Mucosa of stomach (tissue), 1 donor: Measurements from ENCODE around the gene KNSTRN.

Experiments
- H3K27me3 ChIP-seq: one replicate; pipeline ENCODE4 v1.7.0; 2013; ENCODE audit warnings: mild to moderate bottlenecking, low read length; ENCODE audit not compliant: control insufficient read depth, insufficient read depth
- H3K36me3 ChIP-seq: one replicate; pipeline ENCODE4 v1.7.0; 2013; ENCODE audit warnings: low read length; ENCODE audit not compliant: control insufficient read depth, insufficient read depth
- H3K4me1 ChIP-seq: one replicate; pipeline ENCODE4 v1.7.0; 2013; ENCODE audit warnings: mild to moderate bottlenecking, low read length; ENCODE audit not compliant: control insufficient read depth, insufficient read depth
- H3K4me3 ChIP-seq: one replicate; pipeline ENCODE4 v1.7.0; 2013; ENCODE audit warnings: low read length
- H3K9ac ChIP-seq: one replicate; pipeline ENCODE4 v1.7.0; 2013; ENCODE audit warnings: mild to moderate bottlenecking, low read length, moderate library complexity
- H3K9me3 ChIP-seq: one replicate; pipeline ENCODE4 v1.7.0; 2013; ENCODE audit warnings: mild to moderate bottlenecking, low read length, moderate library complexity; ENCODE audit not compliant: control insufficient read depth
- donor health status: Pancreatic carcinoma.

Gene KNSTRN

GRCh38 chr15:40416056-40416455 is 33.5 kb downstream of the KNSTRN start:
- H3K36me3 ChIP-seq = peaks cover 26% of the 10 kb centered on the region
- no peaks in the 10 kb centered on the region for H3K9me3 ChIP-seq
- peaks cover 25% of the 10 kb centered on the region for H3K4me1 ChIP-seq

DNA sequence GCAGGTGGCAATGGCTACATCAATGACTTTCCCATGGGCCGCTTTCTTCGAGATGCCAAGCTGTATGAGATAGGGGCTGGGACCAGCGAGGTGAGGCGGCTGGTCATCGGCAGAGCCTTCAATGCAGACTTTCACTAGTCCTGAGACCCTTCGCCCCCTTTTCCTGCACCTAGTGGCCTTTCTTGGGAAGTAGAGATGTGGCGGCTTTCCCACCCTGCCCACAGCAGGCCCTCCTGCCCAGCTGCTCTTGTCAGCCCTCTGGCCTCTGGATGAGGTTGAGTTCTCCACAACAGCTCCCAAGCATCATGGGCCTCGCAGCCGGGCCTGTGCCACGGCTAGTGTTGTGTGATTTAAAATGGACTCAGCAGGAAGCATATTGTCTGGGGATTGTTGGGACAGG is 35.6 kb downstream of the KNSTRN start:
- H3K36me3 ChIP-seq = peaks cover 15% of the 10 kb centered on the region
- no peak overlapping the region for H3K9ac ChIP-seq

More at GRCh38 chr15:40416056-40416455, 33.5 kb downstream of the KNSTRN start:
- Histone ChIP-seq H3K4me3 (no peak overlapping the region), H3K27me3 (no peaks in the 10 kb centered on the region), H3K9ac (no peak overlapping the region)

DNA sequence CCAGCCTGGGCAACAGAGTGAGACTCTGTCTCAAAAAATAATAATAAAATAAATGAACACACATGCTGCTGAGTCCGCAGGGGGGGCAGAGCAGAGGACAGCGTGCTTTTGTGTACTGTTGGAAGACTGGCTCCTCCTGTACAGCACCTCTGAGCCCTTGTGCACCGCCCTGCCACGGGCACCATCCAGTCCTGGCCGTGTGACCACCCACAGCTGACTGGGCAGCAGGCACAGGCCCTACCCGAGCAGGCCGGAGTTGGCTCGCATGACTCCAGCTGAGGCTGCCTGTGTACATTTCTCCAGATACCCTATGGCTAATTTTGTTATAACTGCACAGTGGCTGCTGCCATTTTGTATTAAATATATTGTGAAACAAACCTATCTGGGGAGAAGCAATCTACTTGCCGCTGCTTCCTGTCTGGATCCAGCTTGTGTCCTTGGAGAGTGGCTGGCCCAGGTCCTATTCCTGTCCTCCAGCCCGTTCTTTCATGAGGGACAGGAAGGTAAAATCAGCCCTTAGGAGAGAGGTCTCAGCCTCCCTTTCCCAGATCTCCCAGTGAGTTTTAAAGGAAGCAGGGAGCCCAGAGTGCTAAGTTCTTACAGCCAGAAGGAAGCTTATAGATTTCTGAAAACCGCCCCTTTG is 37.7 kb downstream of the KNSTRN start:
- Histone ChIP-seq H3K9ac (no peak overlapping the region), H3K4me3 (no peak overlapping the region), H3K9me3 (no peaks in the 10 kb centered on the region), H3K36me3 (peaks cover 11% of the 10 kb centered on the region), H3K4me1 (peaks cover 22% of the 10 kb centered on the region), H3K27me3 (no peaks in the 10 kb centered on the region)

More for the DNA sequence above, 35.6 kb downstream of the KNSTRN start:
- no peak overlapping the region for H3K4me3 ChIP-seq
- peaks cover 22% of the 10 kb centered on the region for H3K4me1 ChIP-seq
- no peaks in the 10 kb centered on the region for H3K27me3 ChIP-seq
- H3K9me3 ChIP-seq = no peaks in the 10 kb centered on the region

DNA sequence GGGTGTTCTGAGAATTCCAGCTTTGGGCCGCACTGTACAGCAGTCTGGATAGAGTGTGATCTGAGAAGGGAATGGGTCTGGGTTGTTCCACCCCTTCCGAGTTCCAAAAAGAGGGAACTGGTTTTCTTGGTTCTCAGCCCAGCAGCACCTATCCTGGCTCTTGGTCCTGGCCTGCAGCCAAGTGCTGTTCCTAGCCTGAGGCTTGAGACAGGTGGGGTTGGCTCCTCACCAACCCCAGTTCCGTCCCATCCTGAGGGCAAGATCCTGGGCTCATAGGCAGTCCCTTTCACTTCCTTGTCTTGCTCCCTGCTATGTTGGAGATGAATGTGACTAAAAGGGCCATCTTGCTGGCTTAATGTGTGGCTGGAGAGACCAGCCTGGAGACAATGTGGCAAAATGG is 38.3 kb downstream of the KNSTRN start:
- Histone ChIP-seq H3K9me3 (no peaks in the 10 kb centered on the region), H3K36me3 (peaks cover 5% of the 10 kb centered on the region), H3K9ac (no peak overlapping the region), H3K4me3 (no peak overlapping the region), H3K4me1 (peaks cover 22% of the 10 kb centered on the region), H3K27me3 (no peaks in the 10 kb centered on the region)

GRCh38 chr15:40421246-40422157 is 39.0 kb downstream of the KNSTRN start:
- H3K9me3 ChIP-seq = no peaks in the 10 kb centered on the region
- no peak overlapping the region for H3K9ac ChIP-seq
- H3K27me3 ChIP-seq = no peaks in the 10 kb centered on the region
- peaks cover 22% of the 10 kb centered on the region for H3K4me1 ChIP-seq
- no peak overlapping the region for H3K4me3 ChIP-seq
- no peaks in the 10 kb centered on the region for H3K36me3 ChIP-seq

- H3K4me1 ChIP-seq = peaks cover 22% of the 10 kb centered on the region
- H3K27me3 ChIP-seq = no peaks in the 10 kb centered on the region
- H3K9me3 ChIP-seq = no peaks in the 10 kb centered on the region
- H3K9ac ChIP-seq = no peak overlapping the region
- H3K36me3 ChIP-seq = no peaks in the 10 kb centered on the region
- no peak overlapping the region for H3K4me3 ChIP-seq
Observed at GRCh38 chr15:40424483-40425115, 42.1 kb downstream of the KNSTRN start.

DNA sequence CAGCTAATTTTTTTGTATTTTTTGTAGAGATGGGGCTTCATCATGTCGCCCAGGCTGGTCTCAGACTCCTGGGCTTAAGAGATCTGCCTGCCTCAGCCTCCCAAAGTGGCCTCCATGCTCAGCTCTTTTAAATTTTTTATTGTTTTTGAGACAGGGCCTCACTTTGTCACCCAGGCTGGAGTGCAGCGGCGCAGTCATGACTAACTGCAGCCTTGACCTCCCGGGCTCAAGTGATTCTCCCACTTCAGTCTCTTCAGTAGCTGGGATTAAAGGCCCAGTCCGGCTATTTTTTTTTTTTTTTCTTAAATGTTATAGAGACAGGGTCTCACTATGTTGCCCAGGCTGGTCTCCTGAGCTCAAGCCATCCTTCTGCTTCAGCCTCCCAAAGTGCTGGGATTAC is 43.2 kb downstream of the KNSTRN start:
- Histone ChIP-seq H3K9me3 (no peaks in the 10 kb centered on the region), H3K4me1 (peaks cover 20% of the 10 kb centered on the region), H3K36me3 (no peaks in the 10 kb centered on the region), H3K9ac (no peak overlapping the region), H3K4me3 (no peak overlapping the region), H3K27me3 (no peaks in the 10 kb centered on the region)

- H3K9me3 ChIP-seq = no peaks in the 10 kb centered on the region
- H3K9ac ChIP-seq = no peak overlapping the region
- no peaks in the 10 kb centered on the region for H3K27me3 ChIP-seq
- no peak overlapping the region for H3K4me3 ChIP-seq
- H3K4me1 ChIP-seq = peaks cover 5% of the 10 kb centered on the region
- H3K36me3 ChIP-seq = no peaks in the 10 kb centered on the region
Observed at GRCh38 chr15:40427188-40427587, 44.7 kb downstream of the KNSTRN start.

GRCh38 chr15:40428185-40428584 is 45.7 kb downstream of the KNSTRN start:
- H3K27me3 ChIP-seq = no peaks in the 10 kb centered on the region
- H3K4me1 ChIP-seq = peaks cover 5% of the 10 kb centered on the region
- no peak overlapping the region for H3K4me3 ChIP-seq
- no peaks in the 10 kb centered on the region for H3K36me3 ChIP-seq
- no peak overlapping the region for H3K9ac ChIP-seq
- no peaks in the 10 kb centered on the region for H3K9me3 ChIP-seq

GRCh38 chr15:40429068-40429710 is 46.7 kb downstream of the KNSTRN start:
- Histone ChIP-seq H3K4me3 (no peak overlapping the region), H3K27me3 (no peaks in the 10 kb centered on the region), H3K9ac (no peak overlapping the region), H3K4me1 (peaks cover 5% of the 10 kb centered on the region), H3K9me3 (no peaks in the 10 kb centered on the region), H3K36me3 (no peaks in the 10 kb centered on the region)

GRCh38 chr15:40430271-40430805 is 47.8 kb downstream of the KNSTRN start:
- H3K4me1 ChIP-seq = peaks cover 7% of the 10 kb centered on the region
- no peak overlapping the region for H3K4me3 ChIP-seq
- H3K27me3 ChIP-seq = peaks cover 4% of the 10 kb centered on the region
- H3K9me3 ChIP-seq = no peaks in the 10 kb centered on the region
- H3K36me3 ChIP-seq = no peaks in the 10 kb centered on the region
- H3K9ac ChIP-seq = no peak overlapping the region
